ENCODE measurements around the gene CFAP299. TPM values are rescaled to one million over a fixed set of nuclear protein-coding genes. Genes with fewer than 3 reads are reported as not detected.

The CFAP299 gene
- total RNA-seq, 1 donor from 2014 or later = 5.1 TPM

DNA sequence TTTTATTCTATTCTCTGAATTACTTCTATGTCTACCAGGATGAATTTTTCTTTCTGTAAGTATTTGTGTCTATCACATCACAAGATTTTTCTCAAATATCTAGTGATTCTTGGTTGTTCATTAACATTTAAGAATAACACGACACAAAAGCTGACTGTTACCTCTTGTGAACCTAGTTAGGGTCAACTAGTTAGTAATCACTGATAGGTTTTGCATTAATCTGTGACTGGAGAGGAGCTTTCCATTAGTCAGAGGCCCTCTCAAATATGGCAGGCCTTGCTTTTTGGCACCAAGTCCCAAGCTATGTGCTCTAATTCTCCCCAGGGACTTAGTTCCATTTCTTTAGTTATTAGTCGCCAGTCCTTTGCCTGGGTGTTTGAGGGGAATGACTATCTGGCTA is 259.2 kb downstream of the CFAP299 start:
- Histone ChIP-seq H3K4me1 (no peaks in the 10 kb centered on the region), H3K27ac (no peak overlapping the region), H3K9me3 (no peaks in the 10 kb centered on the region), H3K27me3 (ENCODE audit: low read depth) (no peaks in the 10 kb centered on the region), H3K4me3 (no peak overlapping the region), H3K36me3 (no peaks in the 10 kb centered on the region)
- ATAC-seq (no peak), DNase-seq (no peak)
- TF ChIP-seq, protein P1, sequence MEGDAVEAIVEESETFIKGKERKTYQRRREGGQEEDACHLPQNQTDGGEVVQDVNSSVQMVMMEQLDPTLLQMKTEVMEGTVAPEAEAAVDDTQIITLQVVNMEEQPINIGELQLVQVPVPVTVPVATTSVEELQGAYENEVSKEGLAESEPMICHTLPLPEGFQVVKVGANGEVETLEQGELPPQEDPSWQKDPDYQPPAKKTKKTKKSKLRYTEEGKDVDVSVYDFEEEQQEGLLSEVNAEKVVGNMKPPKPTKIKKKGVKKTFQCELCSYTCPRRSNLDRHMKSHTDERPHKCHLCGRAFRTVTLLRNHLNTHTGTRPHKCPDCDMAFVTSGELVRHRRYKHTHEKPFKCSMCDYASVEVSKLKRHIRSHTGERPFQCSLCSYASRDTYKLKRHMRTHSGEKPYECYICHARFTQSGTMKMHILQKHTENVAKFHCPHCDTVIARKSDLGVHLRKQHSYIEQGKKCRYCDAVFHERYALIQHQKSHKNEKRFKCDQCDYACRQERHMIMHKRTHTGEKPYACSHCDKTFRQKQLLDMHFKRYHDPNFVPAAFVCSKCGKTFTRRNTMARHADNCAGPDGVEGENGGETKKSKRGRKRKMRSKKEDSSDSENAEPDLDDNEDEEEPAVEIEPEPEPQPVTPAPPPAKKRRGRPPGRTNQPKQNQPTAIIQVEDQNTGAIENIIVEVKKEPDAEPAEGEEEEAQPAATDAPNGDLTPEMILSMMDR (IDR thresholded peaks at IDR 0.05) = no peak
- intact Hi-C loops (cut with DNase I) = no loop called here

DNA sequence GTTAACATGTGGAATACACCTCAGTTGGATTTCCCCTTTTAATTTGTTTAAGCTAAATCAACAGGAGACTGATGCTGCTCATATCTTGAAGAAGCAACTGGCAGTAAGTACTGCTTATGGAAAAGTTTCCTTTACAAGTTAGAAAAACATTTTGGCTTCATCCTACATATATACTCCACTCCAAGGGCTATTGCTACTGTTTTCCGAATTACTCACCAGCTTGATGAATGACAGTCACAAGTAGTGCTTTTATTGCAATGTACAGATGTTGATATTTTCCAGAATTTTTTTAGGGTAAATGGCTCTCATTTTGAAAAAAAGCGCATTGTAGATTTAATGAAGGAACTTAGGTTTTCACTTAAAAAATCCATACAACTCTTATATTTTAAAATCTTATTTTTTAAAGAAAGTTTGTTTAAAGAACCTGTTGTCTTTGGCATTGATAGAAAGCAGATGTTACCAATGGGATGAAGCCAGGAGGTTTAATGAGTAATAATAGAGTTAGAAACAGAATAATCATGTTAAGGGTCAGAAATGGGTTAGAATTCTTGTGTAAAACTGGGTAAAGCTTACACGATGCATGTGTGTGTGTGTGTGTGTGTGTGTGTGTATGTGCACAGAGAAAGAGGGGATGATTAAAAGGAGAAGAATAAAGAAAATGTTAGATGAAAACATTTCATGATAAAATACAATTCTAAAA is 272.9 kb downstream of the CFAP299 start:
- ATAC-seq (no peak), DNase-seq (no peak)
- TF ChIP-seq, protein P1 (IDR thresholded peaks at IDR 0.05) = no peak
- Histone ChIP-seq H3K27ac (no peak overlapping the region), H3K27me3 (ENCODE audit: low read depth) (no peaks in the 10 kb centered on the region), H3K4me3 (no peak overlapping the region), H3K9me3 (no peaks in the 10 kb centered on the region), H3K36me3 (no peaks in the 10 kb centered on the region), H3K4me1 (no peaks in the 10 kb centered on the region)
- intact Hi-C loops (cut with DNase I) = no loop called here

- Histone ChIP-seq H3K4me1 (no peaks in the 10 kb centered on the region), H3K36me3 (no peaks in the 10 kb centered on the region), H3K9me3 (no peaks in the 10 kb centered on the region), H3K27ac (no peak overlapping the region), H3K27me3 (ENCODE audit: low read depth) (no peaks in the 10 kb centered on the region), H3K4me3 (no peak overlapping the region)
- TF ChIP-seq, protein P1 (IDR thresholded peaks at IDR 0.05) = no peak
- ATAC-seq (no peak), DNase-seq (no peak)
- intact Hi-C loops (cut with DNase I) = no loop called here
These were observed 274.7 kb downstream of the CFAP299 start for GRCh38 chr4:80610199-80610598.

- no peaks in the 10 kb centered on the region for H3K4me1 ChIP-seq
- ATAC-seq (no peak), DNase-seq (no peak)
- H3K27ac ChIP-seq = no peak overlapping the region
- no peak overlapping the region for H3K4me3 ChIP-seq
- intact Hi-C loops (cut with DNase I) = no loop called here
- no peaks in the 10 kb centered on the region for H3K9me3 ChIP-seq
- TF ChIP-seq, protein P1 (IDR thresholded peaks at IDR 0.05) = no peak
- no peaks in the 10 kb centered on the region for H3K36me3 ChIP-seq
- no peaks in the 10 kb centered on the region for H3K27me3 ChIP-seq (ENCODE audit: low read depth)
These were observed 275.5 kb downstream of the CFAP299 start for GRCh38 chr4:80610845-80611677.

- no peak overlapping the region for H3K4me3 ChIP-seq
- TF ChIP-seq, protein P1 (IDR thresholded peaks at IDR 0.05) = no peak
- no peaks in the 10 kb centered on the region for H3K36me3 ChIP-seq
- H3K4me1 ChIP-seq = no peaks in the 10 kb centered on the region
- no peak overlapping the region for H3K27ac ChIP-seq
- no peak for DNase-seq
- no peak for ATAC-seq
- intact Hi-C loops (cut with DNase I) = no loop called here
- no peaks in the 10 kb centered on the region for H3K9me3 ChIP-seq
- H3K27me3 ChIP-seq (ENCODE audit: low read depth) = no peaks in the 10 kb centered on the region
These were observed 276.1 kb downstream of the CFAP299 start for GRCh38 chr4:80611678-80611979.
